Stimulated activated CD4-positive, alpha-beta T cell treated with anti-CD3 and anti-CD28 coated beads, Interleukin-1b, Interleukin-23, amount 100 ng/mL, for 24 hours (primary cell): ENCODE data around the gene PIK3R5.

Experiments used
- DNase-seq, 4 experiments: peaks; one replicate each; pipeline ENCODE4 v3.0.0-alpha.2; 2020; ENCODE audit warnings: low read depth in 4 of 4, low spot score in 1 of 4

Gene PIK3R5

GRCh38 chr17:8881606-8882005 is 83.9 kb downstream of the PIK3R5 start:
- DNase-seq, result no peak

GRCh38 chr17:8880466-8880865 is 85.0 kb downstream of the PIK3R5 start:
- no peak for DNase-seq

GRCh38 chr17:8879410-8879809 is 86.1 kb downstream of the PIK3R5 start:
- no peak for DNase-seq

GRCh38 chr17:8877984-8878383 is 87.5 kb downstream of the PIK3R5 start:
- DNase-seq, result no peak

- no peak for DNase-seq
Observed at GRCh38 chr17:8875957-8876356, 89.5 kb downstream of the PIK3R5 start.

GRCh38 chr17:8875436-8875835 is 90.1 kb downstream of the PIK3R5 start:
- DNase-seq, result no peak

GRCh38 chr17:8873801-8874715 is 91.4 kb downstream of the PIK3R5 start:
- DNase-seq, result no peak

GRCh38 chr17:8872705-8873435 is 92.6 kb downstream of the PIK3R5 start:
- DNase-seq, result no peak

GRCh38 chr17:8872036-8872704 is 93.3 kb downstream of the PIK3R5 start:
- no peak for DNase-seq

- no peak for DNase-seq
Observed at GRCh38 chr17:8871081-8871581, 94.4 kb downstream of the PIK3R5 start.

GRCh38 chr17:8870406-8871040 is 95.0 kb downstream of the PIK3R5 start:
- DNase-seq, result no peak

GRCh38 chr17:8869114-8869815 is 96.2 kb downstream of the PIK3R5 start:
- DNase-seq, result no peak

GRCh38 chr17:8868529-8868951 is 97.0 kb downstream of the PIK3R5 start:
- no peak for DNase-seq

GRCh38 chr17:8868092-8868491 is 97.4 kb downstream of the PIK3R5 start:
- no peak for DNase-seq

- no peak for DNase-seq
Observed at GRCh38 chr17:8867361-8867981, 98.0 kb downstream of the PIK3R5 start, which contains the start of gene PIK3R6. TSS of gene PIK3R6 (minus strand) at chr17:8867674. CDS start at chr17:8849794, 17,880 bp downstream.

- no peak for DNase-seq
Observed at GRCh38 chr17:8865811-8866210, 99.7 kb downstream of the PIK3R5 start.

GRCh38 chr17:8865385-8865784 is 100.1 kb downstream of the PIK3R5 start:
- DNase-seq, result no peak

- no peak for DNase-seq
Observed at GRCh38 chr17:8862213-8863056, 103.1 kb downstream of the PIK3R5 start.
